ENCODE data around the gene CFAP61.

Gene CFAP61

GRCh38 chr20:20364593-20365479, 312.5 kb downstream of the CFAP61 start:
- no peak overlapping the region for H3K4me3 ChIP-seq (ENCODE audit: low read length)
- no peak for TF ChIP-seq CTCF (conservative IDR thresholded peaks at IDR 0.05; ENCODE audit: low read length)
- no peak for DNase-seq (ENCODE audit: low read depth)

GRCh38 chr20:20365480-20366161, 313.3 kb downstream of the CFAP61 start:
- DNase-seq (ENCODE audit: low read depth): no peak
- no peak overlapping the region for H3K4me3 ChIP-seq (ENCODE audit: low read length)
- TF ChIP-seq CTCF (conservative IDR thresholded peaks at IDR 0.05; ENCODE audit: low read length): no peak

GRCh38 chr20:20366551-20366875, 314.2 kb downstream of the CFAP61 start:
- no peak for DNase-seq (ENCODE audit: low read depth)
- TF ChIP-seq CTCF (conservative IDR thresholded peaks at IDR 0.05; ENCODE audit: low read length): no peak
- H3K4me3 ChIP-seq (ENCODE audit: low read length): no peak overlapping the region

GRCh38 chr20:20366876-20367574, 314.7 kb downstream of the CFAP61 start:
- TF ChIP-seq CTCF (conservative IDR thresholded peaks at IDR 0.05; ENCODE audit: low read length): no peak
- no peak for DNase-seq (ENCODE audit: low read depth)
- no peak overlapping the region for H3K4me3 ChIP-seq (ENCODE audit: low read length)

GRCh38 chr20:20367575-20368417, 315.5 kb downstream of the CFAP61 start, which contains the start of gene INSM1:
Gene INSM1, plus strand, starts transcription at chr20:20368104. Its CDS starts 164 bp downstream, at chr20:20368268.
- no peak for TF ChIP-seq CTCF (conservative IDR thresholded peaks at IDR 0.05; ENCODE audit: low read length)
- DNase-seq (ENCODE audit: low read depth): no peak
- no peak within 1 kb of the TSS for H3K4me3 ChIP-seq (ENCODE audit: low read length)

- H3K4me3 ChIP-seq (ENCODE audit: low read length): no peak overlapping the region
- no peak for TF ChIP-seq CTCF (conservative IDR thresholded peaks at IDR 0.05; ENCODE audit: low read length)
- no peak for DNase-seq (ENCODE audit: low read depth)
These were observed 316.3 kb downstream of the CFAP61 start for GRCh38 chr20:20368418-20369249.

Data from AG10803 (cell line).